Retinal pigment epithelial cell (primary cell): Measurements from ENCODE around the gene BTBD17.
"Not testable (repeated sequence)": the region's sequence is repeated elsewhere in the genome, so short reads cannot be mapped to it uniquely, and the experiment has no call there.

Experiments used
- DNase-seq: peaks from one replicate; pipeline ENCODE4 v3.0.0-alpha.2; 2010; ENCODE audit warnings: low read depth
- H3K4me3 ChIP-seq: 2 replicates; pipeline ENCODE4 v1.5.1; 2011; ENCODE audit warnings: mild to moderate bottlenecking, low read length, control low read depth, moderate library complexity
- CTCF ChIP-seq: conservative IDR thresholded peaks from 2 replicates; pipeline ENCODE4 v1.5.1; 2011; ENCODE audit warnings: low read depth, low read length, control low read depth, inconsistent platforms

The BTBD17 gene

GRCh38 chr17:74361230-74362068 lies at the start of gene BTBD17:
Gene BTBD17, minus strand, starts transcription at chr17:74361868. Its CDS starts 49 bp downstream, at chr17:74361819.
- no peak for DNase-seq
- TF ChIP-seq CTCF, result peak; percentile 76
- no peak within 1 kb of the TSS for H3K4me3 ChIP-seq

GRCh38 chr17:74410001-74410443 lies 48.4 kb upstream of the BTBD17 start:
- no peak for DNase-seq

GRCh38 chr17:74408815-74409214 lies 47.1 kb upstream of the BTBD17 start:
- no peak for DNase-seq
- no peak overlapping the region for H3K4me3 ChIP-seq

More at GRCh38 chr17:74410001-74410443, 48.4 kb upstream of the BTBD17 start:
- no peak overlapping the region for H3K4me3 ChIP-seq
- TF ChIP-seq CTCF, result no peak

GRCh38 chr17:74408262-74408661 lies 46.6 kb upstream of the BTBD17 start:
- no peak for DNase-seq
- TF ChIP-seq CTCF, result peak; percentile 22
- no peak overlapping the region for H3K4me3 ChIP-seq

More at GRCh38 chr17:74408815-74409214, 47.1 kb upstream of the BTBD17 start:
- no peak for TF ChIP-seq CTCF

- no peak overlapping the region for H3K4me3 ChIP-seq
- TF ChIP-seq CTCF, result no peak
- DNase-seq, result no peak
These were observed 45.7 kb upstream of the BTBD17 start for GRCh38 chr17:74407384-74407783.

- not testable (repeated sequence) for H3K4me3 ChIP-seq, DNase-seq
These were observed 43.6 kb upstream of the BTBD17 start for GRCh38 chr17:74405311-74405710.

- TF ChIP-seq CTCF, result no peak
- DNase-seq, result no peak
- no peak overlapping the region for H3K4me3 ChIP-seq
These were observed 43.1 kb upstream of the BTBD17 start for GRCh38 chr17:74404789-74405188.
